ENCODE measurements around the gene FGFR2. TPM values are rescaled to one million over a fixed set of nuclear protein-coding genes. Genes with fewer than 3 reads are reported as not detected.

The FGFR2 gene
- total RNA-seq, 2 experiments from 2014 or later, result 0.09 TPM; not detected in 1

DNA sequence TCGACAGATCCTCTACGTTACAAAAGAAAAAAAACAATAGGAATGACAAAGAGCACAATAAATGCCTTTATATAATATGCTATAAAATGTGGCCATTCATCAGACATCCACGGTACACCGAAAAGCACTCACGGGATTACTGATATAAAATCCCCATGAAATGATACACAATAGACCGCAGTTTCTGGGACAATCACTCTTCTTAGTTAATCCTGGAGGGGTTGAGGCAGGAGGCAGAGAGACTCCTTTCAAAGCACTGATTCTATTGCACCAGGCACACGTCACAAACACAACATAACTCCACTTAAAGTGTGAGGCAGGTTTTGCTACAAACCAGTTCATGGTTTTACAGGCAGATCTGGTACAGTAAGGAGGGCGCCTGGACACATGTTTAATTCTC, 113.8 kb downstream of the FGFR2 start:
- no peak for ATAC-seq

DNA sequence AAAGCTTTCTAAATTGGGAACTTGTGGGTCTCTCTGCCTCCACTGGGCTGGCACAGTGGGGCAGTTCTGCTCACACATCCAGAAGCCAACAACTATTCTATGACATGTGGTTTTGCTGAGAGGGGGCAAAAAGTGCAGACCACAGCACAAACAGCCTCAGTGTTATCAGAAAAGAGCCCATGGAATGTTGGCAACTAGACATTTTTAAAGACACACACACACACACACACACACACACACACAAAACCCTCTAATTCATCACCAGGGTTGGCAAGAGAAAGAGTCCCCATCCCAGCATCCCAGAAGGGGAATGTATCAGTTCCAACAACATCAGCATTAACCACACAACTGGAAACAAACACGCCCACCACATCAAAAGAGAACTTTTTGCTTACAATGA, 117.1 kb downstream of the FGFR2 start:
- Mint-ChIP-seq H3K36me3 (no peaks in the 10 kb centered on the region), H3K4me3 (no peak overlapping the region), H3K9me3 (ENCODE audit: low read depth) (no peaks in the 10 kb centered on the region), H3K4me1 (no peaks in the 10 kb centered on the region), H3K27me3 (no peaks in the 10 kb centered on the region), H3K27ac (no peak overlapping the region)
- no peak for ATAC-seq
- CTCF ChIA-PET, result no interaction called here
- no peak for DNase-seq

More for the DNA sequence above, 113.8 kb downstream of the FGFR2 start:
- CTCF ChIA-PET, result no interaction called here
- H3K36me3 Mint-ChIP-seq, result no peaks in the 10 kb centered on the region
- H3K4me1 Mint-ChIP-seq, result no peaks in the 10 kb centered on the region
- no peaks in the 10 kb centered on the region for H3K9me3 Mint-ChIP-seq (ENCODE audit: low read depth)
- no peak overlapping the region for H3K27ac Mint-ChIP-seq
- no peaks in the 10 kb centered on the region for H3K27me3 Mint-ChIP-seq
- DNase-seq, result no peak
- no peak overlapping the region for H3K4me3 Mint-ChIP-seq

DNA sequence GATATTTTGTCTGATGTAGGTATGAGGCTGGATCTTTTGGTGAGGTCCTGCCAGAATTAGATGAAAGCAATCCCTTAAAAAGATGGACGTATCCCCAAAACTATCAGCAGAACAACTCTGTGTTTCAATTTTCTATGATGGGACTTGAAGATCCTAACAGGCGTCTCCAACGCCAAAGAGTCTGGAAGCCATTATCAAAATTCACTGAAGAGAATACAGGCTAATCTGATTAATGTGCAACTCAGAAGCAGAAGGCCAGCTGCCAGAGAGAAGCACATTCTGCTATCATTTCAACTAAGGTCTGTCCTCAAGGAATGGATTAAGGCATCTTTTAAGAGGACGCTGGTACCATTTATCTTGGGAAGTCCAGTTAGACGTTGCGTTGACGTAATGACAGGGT, 119.7 kb downstream of the FGFR2 start:
- no peak overlapping the region for H3K4me3 Mint-ChIP-seq
- ATAC-seq (no peak), DNase-seq (no peak)
- H3K4me1 Mint-ChIP-seq, result no peaks in the 10 kb centered on the region
- H3K9me3 Mint-ChIP-seq (ENCODE audit: low read depth), result no peaks in the 10 kb centered on the region
- CTCF ChIA-PET, result no interaction called here
- no peaks in the 10 kb centered on the region for H3K27me3 Mint-ChIP-seq
- no peak overlapping the region for H3K27ac Mint-ChIP-seq
- H3K36me3 Mint-ChIP-seq, result no peaks in the 10 kb centered on the region

- no peak overlapping the region for H3K27ac Mint-ChIP-seq
- no peaks in the 10 kb centered on the region for H3K4me1 Mint-ChIP-seq
- H3K4me3 Mint-ChIP-seq, result no peak overlapping the region
- ATAC-seq, result no peak
- DNase-seq, result no peak
- H3K9me3 Mint-ChIP-seq (ENCODE audit: low read depth), result no peaks in the 10 kb centered on the region
- no peaks in the 10 kb centered on the region for H3K36me3 Mint-ChIP-seq
- no peaks in the 10 kb centered on the region for H3K27me3 Mint-ChIP-seq
- CTCF ChIA-PET, result no interaction called here
These were observed 128.2 kb downstream of the FGFR2 start for GRCh38 chr10:121469797-121470606.

DNA sequence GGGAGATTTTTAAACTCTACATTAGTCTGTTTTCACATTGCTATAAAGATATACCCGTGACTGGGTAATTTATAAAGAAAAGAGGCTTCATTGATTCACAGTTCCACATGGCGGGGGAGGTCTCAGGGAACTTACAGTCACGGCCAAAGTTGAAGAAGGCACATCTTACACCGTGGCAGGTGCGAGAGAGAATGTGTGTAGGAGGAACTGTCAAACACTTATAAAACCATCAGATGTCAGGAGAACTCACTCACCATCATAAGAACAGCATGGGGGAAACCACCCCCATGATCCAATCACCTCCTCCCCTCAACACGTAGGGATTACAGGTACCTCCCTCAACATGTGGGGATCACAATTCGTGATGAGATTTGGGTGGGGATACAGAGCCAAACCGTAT, 129.5 kb downstream of the FGFR2 start:
- no peak for ATAC-seq

GRCh38 chr10:121466424-121466823, 131.8 kb downstream of the FGFR2 start:
- CTCF ChIA-PET, result no interaction called here
- no peak for ATAC-seq

More for the DNA sequence above, 129.5 kb downstream of the FGFR2 start:
- Mint-ChIP-seq H3K4me3 (no peak overlapping the region), H3K27me3 (no peaks in the 10 kb centered on the region), H3K36me3 (no peaks in the 10 kb centered on the region), H3K4me1 (no peaks in the 10 kb centered on the region), H3K27ac (no peak overlapping the region), H3K9me3 (ENCODE audit: low read depth) (no peaks in the 10 kb centered on the region)
- no peak for DNase-seq
- CTCF ChIA-PET, result interaction anchor here (1.2 kb wide), 1 partner anchor 10 kb away, joined by 3 read pairs; no protein-coding TSS in a partner anchor

GRCh38 chr10:121465215-121465614, 133.0 kb downstream of the FGFR2 start:
- CTCF ChIA-PET, result no interaction called here
- ATAC-seq (no peak), DNase-seq (no peak)
- no peaks in the 10 kb centered on the region for H3K27me3 Mint-ChIP-seq
- no peaks in the 10 kb centered on the region for H3K9me3 Mint-ChIP-seq (ENCODE audit: low read depth)
- H3K4me1 Mint-ChIP-seq, result no peaks in the 10 kb centered on the region
- H3K4me3 Mint-ChIP-seq, result no peak overlapping the region
- H3K36me3 Mint-ChIP-seq, result no peaks in the 10 kb centered on the region
- no peak overlapping the region for H3K27ac Mint-ChIP-seq

More at GRCh38 chr10:121466424-121466823, 131.8 kb downstream of the FGFR2 start:
- Mint-ChIP-seq H3K27me3 (no peaks in the 10 kb centered on the region), H3K9me3 (ENCODE audit: low read depth) (no peaks in the 10 kb centered on the region), H3K27ac (no peak overlapping the region), H3K36me3 (no peaks in the 10 kb centered on the region), H3K4me3 (no peak overlapping the region), H3K4me1 (no peaks in the 10 kb centered on the region)
- no peak for DNase-seq

DNA sequence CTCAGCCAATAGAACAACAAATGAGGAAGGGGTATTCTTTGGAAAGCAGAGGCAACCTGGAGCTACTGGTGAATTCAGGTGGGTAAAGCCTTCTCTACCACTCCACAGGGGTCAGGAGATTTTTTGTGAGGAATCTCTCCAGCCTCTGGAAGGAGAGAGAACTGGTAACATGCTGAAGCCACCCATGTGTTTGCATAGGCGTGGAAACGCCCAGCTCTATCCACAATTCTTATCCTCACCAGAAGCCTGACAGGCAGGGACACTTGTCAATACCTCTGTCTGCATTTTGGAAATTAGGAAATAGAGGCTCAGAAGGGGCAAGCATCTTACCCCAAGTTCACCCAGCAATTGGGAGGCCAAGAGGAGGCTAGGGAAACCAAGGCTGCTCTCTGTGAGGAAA, 133.7 kb downstream of the FGFR2 start:
- no peaks in the 10 kb centered on the region for H3K27me3 Mint-ChIP-seq
- CTCF ChIA-PET, result no interaction called here
- no peaks in the 10 kb centered on the region for H3K36me3 Mint-ChIP-seq
- DNase-seq (no peak), ATAC-seq (no peak)
- no peak overlapping the region for H3K4me3 Mint-ChIP-seq
- no peak overlapping the region for H3K27ac Mint-ChIP-seq
- no peaks in the 10 kb centered on the region for H3K4me1 Mint-ChIP-seq
- H3K9me3 Mint-ChIP-seq (ENCODE audit: low read depth), result no peaks in the 10 kb centered on the region

DNA sequence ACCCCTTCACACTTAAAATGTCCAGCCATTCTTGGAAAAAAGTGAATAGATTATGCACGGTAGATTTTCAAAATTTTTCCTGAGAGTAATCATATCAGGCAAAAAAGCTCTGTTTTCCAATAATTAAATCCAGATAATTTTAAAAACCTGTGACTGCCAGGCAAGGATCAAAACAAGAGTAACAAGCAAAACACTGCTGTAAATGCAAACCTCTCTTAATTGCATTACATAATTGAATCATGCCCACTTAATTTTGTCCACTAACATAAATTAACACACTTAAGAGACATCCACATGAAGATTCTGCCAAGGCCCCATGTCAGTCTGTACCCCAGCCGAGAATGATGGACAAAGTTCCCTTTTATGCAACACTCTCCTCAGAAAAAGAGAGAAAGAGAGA, 135.3 kb downstream of the FGFR2 start:
- ATAC-seq, result no peak
- Mint-ChIP-seq H3K27me3 (no peaks in the 10 kb centered on the region), H3K4me3 (no peak overlapping the region), H3K9me3 (ENCODE audit: low read depth) (no peaks in the 10 kb centered on the region), H3K36me3 (no peaks in the 10 kb centered on the region), H3K4me1 (no peaks in the 10 kb centered on the region), H3K27ac (no peak overlapping the region)
- CTCF ChIA-PET, result no interaction called here
- no peak for DNase-seq

DNA sequence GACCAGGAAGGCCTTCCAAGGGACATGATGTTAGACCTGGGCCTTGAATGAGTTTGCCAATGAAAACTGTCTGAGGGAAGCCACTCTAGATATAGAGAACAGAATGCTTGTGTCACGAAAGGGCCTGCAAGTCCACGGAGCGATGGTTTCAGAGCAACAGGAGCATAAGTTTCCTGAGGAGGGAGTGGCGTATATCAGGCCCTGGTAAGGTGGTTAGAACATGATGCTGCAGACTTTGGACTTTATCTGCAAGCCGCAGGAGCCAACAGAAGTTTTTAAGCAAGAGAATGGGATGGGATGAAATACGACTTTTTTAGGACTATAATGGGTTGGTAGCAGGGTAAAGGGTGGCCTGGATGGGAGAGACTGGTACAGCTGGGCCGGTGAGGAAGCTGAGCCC, 136.0 kb downstream of the FGFR2 start:
- Mint-ChIP-seq H3K36me3 (no peaks in the 10 kb centered on the region), H3K4me3 (no peak overlapping the region), H3K9me3 (ENCODE audit: low read depth) (no peaks in the 10 kb centered on the region), H3K27ac (no peak overlapping the region), H3K27me3 (no peaks in the 10 kb centered on the region), H3K4me1 (no peaks in the 10 kb centered on the region)
- DNase-seq (no peak), ATAC-seq (no peak)
- CTCF ChIA-PET, result no interaction called here

DNA sequence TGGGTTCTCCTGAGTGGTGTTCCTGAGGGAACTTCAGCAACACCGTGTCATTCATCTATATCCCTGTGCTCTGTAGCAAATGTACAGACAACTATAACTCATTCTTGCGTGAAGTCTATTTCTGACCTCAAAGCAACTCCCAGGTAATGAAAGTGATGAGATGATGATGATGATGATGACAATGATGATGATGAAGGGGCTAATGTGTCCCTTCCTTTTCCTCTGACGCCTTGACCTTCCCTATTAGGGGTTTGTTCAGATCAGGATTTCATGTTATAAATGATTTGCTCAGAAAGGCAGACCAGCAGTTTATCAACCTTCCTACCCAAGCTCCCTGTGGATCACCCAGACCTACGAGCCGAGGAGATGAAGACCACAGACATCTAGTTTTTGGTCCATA, 136.9 kb downstream of the FGFR2 start:
- DNase-seq (no peak), ATAC-seq (no peak)
- H3K36me3 Mint-ChIP-seq, result no peaks in the 10 kb centered on the region
- H3K4me1 Mint-ChIP-seq, result no peaks in the 10 kb centered on the region
- H3K27me3 Mint-ChIP-seq, result no peaks in the 10 kb centered on the region
- no peaks in the 10 kb centered on the region for H3K9me3 Mint-ChIP-seq (ENCODE audit: low read depth)
- H3K27ac Mint-ChIP-seq, result no peak overlapping the region
- no peak overlapping the region for H3K4me3 Mint-ChIP-seq
- CTCF ChIA-PET, result no interaction called here

DNA sequence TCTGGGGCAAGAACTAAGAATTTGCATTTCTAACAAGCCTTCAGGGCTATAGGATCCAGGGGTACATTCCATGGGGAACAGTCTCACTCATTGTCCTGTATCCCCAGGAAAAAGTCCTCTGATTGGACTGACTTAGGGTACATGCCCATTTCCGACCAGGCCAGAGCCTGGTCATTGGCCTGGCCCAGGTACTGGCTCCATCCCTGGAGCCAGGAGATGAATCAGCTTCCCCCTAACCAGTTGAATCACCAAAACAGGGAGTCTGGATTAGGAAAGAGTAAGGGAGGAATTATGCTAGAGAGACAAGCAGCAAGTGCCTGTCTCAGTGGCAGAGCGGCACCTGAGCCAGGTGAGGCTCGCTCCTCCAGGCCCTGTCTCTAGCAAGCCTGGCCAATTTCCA, 137.5 kb downstream of the FGFR2 start:
- Mint-ChIP-seq H3K9me3 (ENCODE audit: low read depth) (no peaks in the 10 kb centered on the region), H3K27me3 (no peaks in the 10 kb centered on the region), H3K27ac (no peak overlapping the region), H3K4me1 (no peaks in the 10 kb centered on the region), H3K36me3 (no peaks in the 10 kb centered on the region), H3K4me3 (no peak overlapping the region)
- DNase-seq (no peak), ATAC-seq (no peak)
- CTCF ChIA-PET, result no interaction called here

DNA sequence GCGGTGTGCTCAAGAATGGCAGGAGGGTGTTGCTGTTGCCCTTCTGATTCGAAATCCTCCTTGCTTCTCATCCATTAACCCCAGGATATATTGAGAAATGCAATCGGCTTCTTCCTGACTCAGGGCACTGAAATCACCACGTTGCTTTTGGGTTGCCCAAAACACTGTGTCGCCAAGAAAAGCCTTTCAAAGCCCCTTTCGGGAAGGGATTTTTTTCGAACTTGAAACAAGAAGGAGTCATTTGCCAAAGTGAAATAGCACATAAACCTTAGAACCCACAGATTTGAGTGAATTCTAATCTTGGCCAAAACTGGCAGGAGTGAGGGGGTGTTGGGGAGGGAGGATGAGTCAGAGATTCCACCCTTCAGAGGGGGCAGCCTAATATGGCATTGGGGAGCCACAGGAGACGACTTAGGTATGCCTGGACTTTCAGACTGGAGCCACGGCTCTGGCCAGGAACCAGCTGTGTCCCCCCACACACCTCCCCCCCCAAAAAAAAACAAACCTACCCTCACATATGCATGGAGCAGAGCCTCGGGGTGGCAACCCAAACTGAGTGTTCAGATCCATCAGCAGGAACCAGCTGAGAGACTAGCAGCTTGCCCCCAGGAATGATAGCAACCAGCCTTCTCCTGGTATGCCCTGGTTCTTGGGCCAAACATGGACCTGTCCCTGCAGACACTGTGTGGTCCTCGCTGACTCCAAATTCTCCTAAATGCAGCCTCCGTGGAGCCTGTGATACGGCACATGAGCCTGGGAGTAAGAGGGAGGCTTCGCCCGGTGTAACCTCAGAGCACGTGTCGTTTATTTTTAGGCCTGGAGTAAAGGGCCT, 138.4 kb downstream of the FGFR2 start:
- H3K27ac Mint-ChIP-seq, result no peak overlapping the region
- CTCF ChIA-PET, result no interaction called here
- H3K4me3 Mint-ChIP-seq, result no peak overlapping the region

DNA sequence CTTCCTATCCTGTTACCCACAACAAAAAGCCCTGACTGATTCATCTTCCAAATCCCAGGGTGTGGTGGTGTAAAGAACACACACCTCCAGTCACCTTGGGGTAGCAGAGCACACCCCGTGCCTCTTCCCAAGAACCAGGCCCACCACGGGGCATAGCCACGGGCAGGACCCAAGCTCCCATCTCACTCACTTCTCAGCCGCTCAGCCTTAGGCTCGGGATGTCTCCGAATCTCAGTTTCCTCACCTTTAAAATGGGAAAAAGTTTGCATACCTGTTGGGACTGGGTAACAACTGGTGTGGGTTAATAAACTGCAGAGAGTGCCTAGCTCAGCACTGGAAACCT, 139.0 kb downstream of the FGFR2 start:
- no peak overlapping the region for H3K4me3 Mint-ChIP-seq
- no peaks in the 10 kb centered on the region for H3K9me3 Mint-ChIP-seq (ENCODE audit: low read depth)
- no peaks in the 10 kb centered on the region for H3K4me1 Mint-ChIP-seq
- no peak overlapping the region for H3K27ac Mint-ChIP-seq
- ATAC-seq, result no peak
- CTCF ChIA-PET, result interaction anchor here (1.5 kb wide), 1 partner anchor 9 kb away, joined by 3 read pairs; no protein-coding TSS in a partner anchor
- H3K36me3 Mint-ChIP-seq, result no peaks in the 10 kb centered on the region
- no peaks in the 10 kb centered on the region for H3K27me3 Mint-ChIP-seq
- no peak for DNase-seq

More for the DNA sequence above, 138.4 kb downstream of the FGFR2 start:
- no peaks in the 10 kb centered on the region for H3K36me3 Mint-ChIP-seq
- H3K9me3 Mint-ChIP-seq (ENCODE audit: low read depth), result no peaks in the 10 kb centered on the region
- DNase-seq (no peak), ATAC-seq (no peak)
- no peaks in the 10 kb centered on the region for H3K27me3 Mint-ChIP-seq
- no peaks in the 10 kb centered on the region for H3K4me1 Mint-ChIP-seq

All from activated CD8-positive, alpha-beta memory T cell treated with anti-CD3 and anti-CD28 coated beads, Interleukin-2, amount 10 ng/mL, durations not matched to agents 7 days and 5 days (primary cell).